Suprapubic skin (tissue), 3 donors: Measurements from ENCODE around the gene PFN1.
"Not testable (repeated sequence)": the region's sequence is repeated elsewhere in the genome, so short reads cannot be mapped to it uniquely, and the experiment has no call there.

ENCODE experiments used
- CTCF ChIP-seq, 2 donors: fragments of 200-600 bp in 1 of 2; fragments of 450-650 bp in 1 of 2; sonication (generic) in 1 of 2; IDR thresholded peaks; one replicate each; pipeline ENCODE4 v1.5.1; 2016 to 2019; ENCODE audit warnings: antibody characterized with exemption in 2 of 2, mild to moderate bottlenecking in 1 of 2, moderate library complexity in 1 of 2
- EP300 ChIP-seq: sonication (generic); formaldehyde crosslinking; IDR thresholded peaks from one replicate; pipeline ENCODE4 v1.6.1; 2017; ENCODE audit warnings: antibody characterized with exemption
- POLR2A ChIP-seq, 2 donors: fragments of 450-650 bp; IDR thresholded peaks; one replicate each; pipeline ENCODE4 v1.6.1; 2017; ENCODE audit warnings: antibody characterized with exemption in 2 of 2, mild to moderate bottlenecking in 2 of 2, moderate library complexity in 2 of 2

- not testable (repeated sequence) for TF ChIP-seq POLR2A (IDR thresholded peaks at IDR 0.05); CTCF (IDR thresholded peaks at IDR 0.05); EP300
Observed at GRCh38 chr17:4914551-4914950, 33.8 kb downstream of the PFN1 start.
